Ectodermal cell (in vitro differentiated cells): Measurements from ENCODE around the gene KRT72.

ENCODE experiments used
- H3K27ac ChIP-seq: 2 replicates; pipeline ENCODE4 v1.7.0; 2013; ENCODE audit warnings: mild to moderate bottlenecking, low read depth, low read length; ENCODE audit not compliant: insufficient read depth, poor library complexity, severe bottlenecking
- H3K27me3 ChIP-seq: 2 replicates; pipeline ENCODE4 v1.7.0; 2013; ENCODE audit warnings: mild to moderate bottlenecking, low read length; ENCODE audit not compliant: insufficient read depth, control insufficient read depth, poor library complexity, severe bottlenecking
- H3K36me3 ChIP-seq: one replicate; pipeline ENCODE4 v1.7.0; 2013; ENCODE audit warnings: low read length; ENCODE audit not compliant: control insufficient read depth, insufficient read depth
- H3K4me1 ChIP-seq: one replicate; pipeline ENCODE4 v1.7.0; 2013; ENCODE audit warnings: low read length; ENCODE audit not compliant: control insufficient read depth, insufficient read depth
- H3K4me3 ChIP-seq: 2 replicates; pipeline ENCODE4 v1.7.0; 2013; ENCODE audit warnings: low read depth, low read length, control low read depth; ENCODE audit not compliant: insufficient read depth
- H3K9me3 ChIP-seq: 2 replicates; pipeline ENCODE4 v1.7.0; 2013; ENCODE audit warnings: mild to moderate bottlenecking, low read length, moderate library complexity; ENCODE audit not compliant: control insufficient read depth
- WGBS, 2 experiments: methylation state at CpG; one replicate each; pipeline ENCODE4 v1.1.7; 2013; ENCODE audit warnings: missing lambda C conversion rate in 2 of 2; 5-methylcytosine and 5-hydroxymethylcytosine counted together

The KRT72 gene

DNA sequence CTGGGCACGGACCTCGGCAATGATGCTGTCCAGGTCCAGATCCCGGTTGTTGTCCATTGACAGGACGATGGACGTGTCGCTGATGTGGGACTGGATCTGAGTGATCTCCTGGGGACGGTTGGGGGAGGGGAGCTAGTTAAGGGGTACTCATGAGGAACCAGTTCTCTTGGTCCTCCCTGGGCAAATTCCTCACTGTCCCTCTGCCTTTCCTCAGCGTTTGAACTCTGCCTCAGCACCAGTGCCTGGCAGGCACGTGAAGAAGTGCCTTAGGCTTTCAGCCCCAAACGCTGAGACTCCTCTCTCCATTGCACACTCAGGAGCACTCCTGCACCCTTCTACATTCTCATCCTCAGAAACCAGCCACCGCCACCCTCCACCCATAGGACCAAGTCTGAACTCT is 9.7 kb downstream of the KRT72 start:
- H3K27ac ChIP-seq = no peak overlapping the region

DNA sequence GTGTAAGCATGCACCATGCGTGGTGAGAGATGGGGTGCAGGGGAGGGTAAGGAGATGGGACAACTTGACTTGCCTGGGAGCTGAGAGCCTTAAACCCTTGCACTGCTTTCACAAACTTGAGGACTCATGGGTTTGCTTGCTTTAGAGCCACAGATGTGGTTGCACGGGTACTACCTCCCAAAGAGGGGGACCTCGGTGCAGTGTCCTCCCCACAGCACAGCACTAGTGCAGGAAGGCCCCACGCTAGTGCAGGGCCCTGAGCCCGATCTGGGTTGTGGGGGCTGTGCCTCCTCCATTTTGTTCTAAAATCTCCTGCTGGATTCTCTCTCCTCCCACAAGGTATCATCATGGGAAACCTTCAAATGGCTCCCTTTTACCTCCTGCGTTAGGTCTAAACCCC is 11.2 kb downstream of the KRT72 start:
- Histone ChIP-seq H3K36me3 (no peaks in the 10 kb centered on the region), H3K4me3 (no peak overlapping the region), H3K4me1 (no peaks in the 10 kb centered on the region), H3K27me3 (no peaks in the 10 kb centered on the region), H3K27ac (no peak overlapping the region), H3K9me3 (no peaks in the 10 kb centered on the region)
- WGBS, 2 experiments = 92% methylated on average over 6 of the region's 6 CpGs

More for the DNA sequence above, 9.7 kb downstream of the KRT72 start:
- Histone ChIP-seq H3K27me3 (no peaks in the 10 kb centered on the region), H3K4me1 (no peaks in the 10 kb centered on the region), H3K9me3 (no peaks in the 10 kb centered on the region), H3K4me3 (no peak overlapping the region), H3K36me3 (no peaks in the 10 kb centered on the region)
- WGBS, 2 experiments = 93% methylated on average over 11 of the region's 11 CpGs

DNA sequence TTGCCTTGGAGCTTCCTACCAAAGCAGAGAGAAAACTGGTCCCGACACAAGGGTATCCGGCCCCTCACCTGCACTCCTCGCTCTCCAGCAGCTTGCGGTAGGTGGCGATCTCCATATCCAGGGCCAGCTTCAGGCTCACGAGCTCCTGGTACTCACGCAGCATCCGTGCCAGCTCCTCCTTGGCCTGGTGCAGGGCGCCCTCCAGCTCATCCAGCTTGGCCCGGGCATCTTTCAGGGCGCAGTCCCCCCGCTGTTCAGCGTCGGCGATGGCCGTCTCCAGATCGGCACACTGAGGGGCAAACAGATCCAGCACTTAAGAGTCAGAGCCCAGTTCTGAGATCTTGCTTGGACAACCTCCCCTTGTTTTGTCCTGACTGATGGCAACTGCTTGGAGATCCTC is 13.7 kb downstream of the KRT72 start:
- 86 to 87% methylated on average over 17 of the region's 17 CpGs for whole genome bisulfite sequencing, 2 experiments
- no peaks in the 10 kb centered on the region for H3K36me3 ChIP-seq

DNA sequence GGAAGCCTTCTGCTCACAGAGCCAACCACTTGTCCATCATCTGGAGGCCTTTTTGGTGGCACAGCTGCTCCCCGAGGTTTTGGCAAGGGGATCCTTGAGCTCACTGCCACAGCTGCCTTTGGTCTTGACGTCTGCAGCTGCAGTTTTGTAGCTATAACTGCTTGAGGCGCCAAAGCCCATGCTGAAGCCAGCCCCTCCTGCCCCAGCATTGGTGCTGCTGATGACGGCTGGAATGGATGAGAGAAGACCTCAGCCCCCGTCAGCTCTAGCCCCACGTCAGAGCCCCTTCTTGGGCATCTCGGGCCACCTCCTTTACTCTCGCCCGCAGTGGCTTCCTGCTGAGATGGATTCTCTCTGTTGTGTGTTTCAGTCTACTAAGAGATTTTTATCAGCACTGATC is 15.3 kb downstream of the KRT72 start:
- H3K36me3 ChIP-seq = no peaks in the 10 kb centered on the region
- no peak overlapping the region for H3K27ac ChIP-seq
- H3K9me3 ChIP-seq = no peaks in the 10 kb centered on the region
- H3K4me1 ChIP-seq = no peaks in the 10 kb centered on the region
- H3K4me3 ChIP-seq = no peak overlapping the region
- 77 to 81% methylated on average over 9 of the region's 9 CpGs for WGBS, 2 experiments
- H3K27me3 ChIP-seq = no peaks in the 10 kb centered on the region

More for the DNA sequence above, 13.7 kb downstream of the KRT72 start:
- no peaks in the 10 kb centered on the region for H3K4me1 ChIP-seq
- H3K4me3 ChIP-seq = no peak overlapping the region
- no peaks in the 10 kb centered on the region for H3K9me3 ChIP-seq
- H3K27ac ChIP-seq = no peak overlapping the region
- no peaks in the 10 kb centered on the region for H3K27me3 ChIP-seq

DNA sequence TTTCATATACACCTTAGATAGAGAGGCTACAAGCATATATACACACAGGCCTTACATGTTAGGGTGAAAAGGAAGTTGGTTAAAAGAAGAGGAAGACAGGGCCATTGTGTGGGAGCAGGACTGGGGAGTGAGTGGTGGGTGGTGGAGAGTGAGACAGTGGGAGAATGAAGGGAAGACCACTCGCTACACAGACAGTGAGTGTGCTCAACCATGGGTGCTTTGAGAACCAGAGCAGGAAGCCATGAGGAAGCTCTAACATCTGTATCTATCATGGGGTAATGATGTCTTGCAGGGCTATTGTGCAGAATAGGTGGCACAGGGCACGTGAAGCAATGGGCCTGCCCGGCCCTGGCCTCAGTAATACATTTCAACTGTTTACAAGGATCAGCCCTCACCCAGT is 16.2 kb downstream of the KRT72 start:
- no peaks in the 10 kb centered on the region for H3K27me3 ChIP-seq
- H3K27ac ChIP-seq = no peak overlapping the region
- no peaks in the 10 kb centered on the region for H3K36me3 ChIP-seq
- H3K4me3 ChIP-seq = no peak overlapping the region
- 86 to 99% methylated on average over 3 of the region's 3 CpGs for WGBS, 2 experiments
- no peaks in the 10 kb centered on the region for H3K9me3 ChIP-seq
- H3K4me1 ChIP-seq = no peaks in the 10 kb centered on the region

DNA sequence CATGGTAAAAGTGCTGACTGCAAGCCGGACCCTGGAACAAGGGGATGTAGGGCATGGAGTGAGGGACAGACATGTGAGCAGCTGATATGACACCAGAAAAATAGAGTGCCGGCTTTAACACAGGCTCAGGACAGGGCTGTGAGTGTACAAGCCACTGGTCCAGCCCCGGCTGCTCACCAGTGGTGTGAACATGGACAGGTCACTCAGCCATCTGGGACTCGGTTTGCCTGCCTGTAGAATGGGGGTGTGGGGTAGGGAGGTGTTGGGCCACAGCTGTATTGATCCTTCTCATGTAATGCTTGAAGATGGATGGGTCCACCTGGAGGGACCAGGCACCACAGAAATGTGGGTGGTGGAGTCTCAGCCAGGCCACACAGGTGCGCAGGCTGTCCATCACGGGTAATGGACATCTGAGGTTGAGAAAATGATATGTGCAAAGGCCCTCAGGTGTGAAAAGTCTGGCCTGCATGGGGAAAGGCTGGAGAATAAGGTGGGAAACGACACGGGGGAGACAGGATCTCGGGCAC is 17.0 kb downstream of the KRT72 start:
- WGBS, 2 experiments = 94% methylated on average over 9 of the region's 9 CpGs
- H3K4me3 ChIP-seq = no peak overlapping the region

DNA sequence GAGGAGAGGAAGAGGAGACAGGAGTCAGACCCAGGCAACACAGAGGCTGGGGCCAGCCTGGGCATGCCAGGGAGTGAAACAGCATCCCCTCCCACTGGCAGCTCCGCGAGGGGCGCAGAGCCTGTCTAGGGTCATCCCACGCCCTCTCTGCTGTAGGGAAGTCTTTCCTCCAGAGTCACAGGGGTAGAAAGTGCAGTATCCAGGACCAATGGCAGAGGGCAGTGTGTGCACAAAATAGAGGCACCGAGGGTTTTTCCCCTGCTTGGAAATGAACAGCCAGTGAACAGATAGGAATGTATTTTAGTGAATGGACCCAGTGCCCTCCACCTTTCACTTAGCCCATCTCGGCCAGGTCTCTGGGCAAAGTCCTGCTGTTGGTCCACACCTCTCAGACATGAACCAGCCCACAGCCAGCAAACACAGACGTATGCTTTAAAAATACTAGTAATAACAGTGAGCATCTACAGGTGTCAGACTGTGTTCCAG is 18.2 kb downstream of the KRT72 start:
- WGBS, 2 experiments = 21 to 23% methylated on average over 7 of the region's 7 CpGs
- no peaks in the 10 kb centered on the region for H3K4me1 ChIP-seq
- no peaks in the 10 kb centered on the region for H3K27me3 ChIP-seq

More for the DNA sequence above, 17.0 kb downstream of the KRT72 start:
- no peaks in the 10 kb centered on the region for H3K9me3 ChIP-seq
- H3K36me3 ChIP-seq = no peaks in the 10 kb centered on the region
- no peak overlapping the region for H3K27ac ChIP-seq
- H3K4me1 ChIP-seq = no peaks in the 10 kb centered on the region
- H3K27me3 ChIP-seq = no peaks in the 10 kb centered on the region

DNA sequence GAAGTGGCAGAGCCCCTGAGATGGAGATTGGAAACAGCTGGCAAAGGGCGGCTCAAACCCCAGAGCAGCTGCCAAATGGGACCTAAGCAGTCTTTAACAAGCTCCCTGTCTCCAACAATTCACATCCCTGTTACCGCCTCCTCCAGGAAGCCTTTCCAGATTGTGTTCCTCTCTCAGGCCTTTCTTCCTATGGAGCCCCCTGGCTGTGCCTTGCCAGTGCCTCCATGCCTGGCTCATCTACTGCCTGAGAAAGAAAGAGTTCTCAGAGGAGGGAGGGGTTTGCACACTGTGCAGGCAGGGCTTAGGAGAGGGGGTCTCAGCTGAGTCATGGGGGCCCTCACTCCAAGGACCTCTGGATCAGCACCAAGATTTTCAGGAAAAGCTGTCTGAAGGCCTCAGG is 18.8 kb downstream of the KRT72 start:
- H3K27me3 ChIP-seq = no peaks in the 10 kb centered on the region
- no peaks in the 10 kb centered on the region for H3K36me3 ChIP-seq
- H3K4me3 ChIP-seq = no peak overlapping the region
- H3K4me1 ChIP-seq = no peaks in the 10 kb centered on the region
- no peak overlapping the region for H3K27ac ChIP-seq
- H3K9me3 ChIP-seq = no peaks in the 10 kb centered on the region
- WGBS, 2 experiments = 66 to 79% methylated on average over 2 of the region's 2 CpGs

More for the DNA sequence above, 18.2 kb downstream of the KRT72 start:
- no peaks in the 10 kb centered on the region for H3K9me3 ChIP-seq
- H3K4me3 ChIP-seq = no peak overlapping the region
- H3K36me3 ChIP-seq = no peaks in the 10 kb centered on the region
- H3K27ac ChIP-seq = no peak overlapping the region

DNA sequence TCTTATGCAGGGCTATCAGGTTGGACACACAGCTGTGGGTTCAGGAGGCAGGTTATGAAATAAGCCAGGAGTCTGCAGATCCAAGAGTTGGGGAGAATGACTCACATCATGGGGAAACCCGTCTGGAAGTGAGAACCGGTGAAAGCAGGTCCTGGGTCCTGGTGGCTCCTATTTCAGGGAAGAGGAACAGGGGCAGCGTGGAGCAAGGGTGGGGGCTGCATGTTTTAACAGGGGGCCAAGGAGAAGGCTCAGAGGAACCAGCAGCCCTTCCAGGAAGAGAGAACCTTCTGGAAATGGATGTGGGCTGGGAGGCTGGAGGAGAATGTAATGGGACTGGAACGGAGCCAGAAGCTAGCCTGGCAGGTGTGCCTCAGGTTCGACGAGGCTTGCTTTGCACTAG is 19.8 kb downstream of the KRT72 start:
- no peaks in the 10 kb centered on the region for H3K27me3 ChIP-seq
- no peaks in the 10 kb centered on the region for H3K4me1 ChIP-seq
- H3K36me3 ChIP-seq = no peaks in the 10 kb centered on the region
- no peak overlapping the region for H3K27ac ChIP-seq
- 94 to 96% methylated on average over 6 of the region's 6 CpGs for WGBS, 2 experiments
- H3K4me3 ChIP-seq = no peak overlapping the region
- H3K9me3 ChIP-seq = no peaks in the 10 kb centered on the region

DNA sequence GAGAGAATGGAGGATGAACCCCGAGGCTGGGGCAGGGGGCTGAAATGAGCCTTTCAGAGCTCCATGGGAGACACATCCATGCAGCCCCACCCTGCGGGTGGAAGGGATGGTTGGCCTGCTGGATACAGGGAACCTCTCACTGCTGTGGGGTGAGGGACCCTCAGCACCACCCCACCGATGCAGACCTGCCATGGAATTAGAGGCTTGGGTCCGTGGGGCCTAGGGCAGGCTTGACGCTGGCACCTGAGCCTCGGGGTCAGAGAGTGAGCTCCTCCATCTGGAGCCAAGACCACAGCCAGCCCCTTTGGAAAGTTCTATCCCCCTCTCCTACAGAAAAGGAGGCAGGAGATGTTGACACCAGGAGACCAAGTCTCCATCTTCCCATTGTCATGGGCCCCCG is 20.2 kb downstream of the KRT72 start:
- Histone ChIP-seq H3K27me3 (no peaks in the 10 kb centered on the region), H3K4me1 (no peaks in the 10 kb centered on the region), H3K9me3 (no peaks in the 10 kb centered on the region), H3K4me3 (no peak overlapping the region), H3K36me3 (no peaks in the 10 kb centered on the region), H3K27ac (no peak overlapping the region)
- 94% methylated on average over 7 of the region's 7 CpGs for WGBS, 2 experiments

DNA sequence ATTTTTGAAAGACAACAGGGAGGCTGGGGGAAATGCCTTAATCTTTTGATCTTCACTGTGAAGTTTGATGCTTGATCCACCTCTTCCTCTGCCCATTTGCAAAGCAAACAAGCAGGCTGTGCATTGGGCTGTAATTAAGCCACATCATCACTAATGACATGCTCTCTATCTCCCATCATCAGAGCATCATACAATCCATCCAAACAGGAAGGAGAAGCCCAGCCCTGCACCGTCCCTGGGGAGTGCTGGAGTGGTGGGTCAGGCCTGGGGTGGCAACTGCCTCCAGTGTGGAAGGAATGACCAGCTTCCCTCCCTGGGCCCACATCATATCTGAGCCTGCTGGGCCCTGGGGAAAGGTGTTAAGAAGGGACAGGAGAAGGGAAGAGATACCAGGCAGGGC is 20.8 kb downstream of the KRT72 start:
- H3K27me3 ChIP-seq = no peaks in the 10 kb centered on the region
- H3K36me3 ChIP-seq = no peaks in the 10 kb centered on the region
- 93 to 100% methylated on average over 1 of the region's 1 CpG for WGBS, 2 experiments

More for the DNA sequence above, 20.8 kb downstream of the KRT72 start:
- no peaks in the 10 kb centered on the region for H3K4me1 ChIP-seq
- H3K9me3 ChIP-seq = no peaks in the 10 kb centered on the region
- H3K4me3 ChIP-seq = no peak overlapping the region
- H3K27ac ChIP-seq = no peak overlapping the region
